Brain microvascular endothelial cell (primary cell): ENCODE data around the gene TRAPPC6A.

Experiments
- DNase-seq: peaks from one replicate; pipeline ENCODE4 v3.0.0-alpha.2; 2020
- H3K27ac ChIP-seq: fragments of 250-450 bp; sonication (Bioruptor Pico); 2 replicates; pipeline ENCODE4 v1.5.1; 2020; ENCODE audit warnings: mild to moderate bottlenecking, moderate library complexity
- H3K27me3 ChIP-seq: fragments of 250-450 bp; sonication (Bioruptor Pico); replicated peaks from 2 replicates; pipeline ENCODE4 v1.5.1; 2020; ENCODE audit warnings: mild to moderate bottlenecking
- H3K36me3 ChIP-seq: fragments of 250-450 bp; sonication (Bioruptor Pico); replicated peaks from 2 replicates; pipeline ENCODE4 v1.5.1; 2020; ENCODE audit warnings: mild to moderate bottlenecking
- H3K4me3 ChIP-seq: 2 replicates; pipeline ENCODE4 v1.5.1; 2011; ENCODE audit warnings: low read depth, mild to moderate bottlenecking, control low read depth, low read length, moderate library complexity
- CTCF ChIP-seq: IDR thresholded peaks from 2 replicates; pipeline ENCODE4 v1.5.1; 2011; ENCODE audit warnings: low read depth, mild to moderate bottlenecking, moderate library complexity, low read length, control low read depth, inconsistent platforms; ENCODE audit errors: missing control alignments
- in situ Hi-C: cut with HindIII; loops from 2 replicates; pipeline ENCODE4 v1.10.0; 2017; ENCODE audit warnings: low sequenced_read_pairs, low pct_ligation_motif_present

The TRAPPC6A gene

GRCh38 chr19:45160870-45161737 lies 16.9 kb downstream of the TRAPPC6A start, which contains the start of gene NKPD1:
Gene NKPD1 (minus strand): TSS chr19:45160982. CDS start chr19:45160150, 832 bp downstream.
- Histone ChIP-seq H3K36me3 (no peaks in the 10 kb centered on the region), H3K4me3 (no peak within 1 kb of the TSS), H3K27me3 (peaks cover 5% of the 10 kb centered on the region), H3K27ac (no peak within 1 kb of the TSS)
- in situ Hi-C loops: no loop called here
- no peak for DNase-seq
- no peak for TF ChIP-seq CTCF

- Histone ChIP-seq H3K27me3 (peaks cover 5% of the 10 kb centered on the region), H3K4me3 (no peak overlapping the region), H3K36me3 (no peaks in the 10 kb centered on the region), H3K27ac (no peak overlapping the region)
- in situ Hi-C loops: no loop called here
- TF ChIP-seq CTCF: no peak
- DNase-seq: no peak
Measured at GRCh38 chr19:45159971-45160324, 18.1 kb downstream of the TRAPPC6A start.

- no peak for DNase-seq
- H3K27me3 ChIP-seq: peaks cover 5% of the 10 kb centered on the region
- H3K36me3 ChIP-seq: no peaks in the 10 kb centered on the region
- H3K4me3 ChIP-seq: no peak overlapping the region
- in situ Hi-C loops: no loop called here
- no peak for TF ChIP-seq CTCF
- H3K27ac ChIP-seq: no peak overlapping the region
Measured at GRCh38 chr19:45159210-45159970, 18.6 kb downstream of the TRAPPC6A start.

- Histone ChIP-seq H3K36me3 (no peaks in the 10 kb centered on the region), H3K27ac (no peak overlapping the region), H3K27me3 (peaks cover 5% of the 10 kb centered on the region), H3K4me3 (no peak overlapping the region)
- DNase-seq: no peak
- TF ChIP-seq CTCF: no peak
- in situ Hi-C loops: no loop called here
Measured at GRCh38 chr19:45158503-45159209, 19.4 kb downstream of the TRAPPC6A start.

- no peak for TF ChIP-seq CTCF
- H3K36me3 ChIP-seq: no peaks in the 10 kb centered on the region
- H3K4me3 ChIP-seq: no peak overlapping the region
- in situ Hi-C loops: no loop called here
- DNase-seq: no peak
- no peak overlapping the region for H3K27ac ChIP-seq
- H3K27me3 ChIP-seq: peaks cover 14% of the 10 kb centered on the region
Measured at GRCh38 chr19:45156751-45157150, 21.3 kb downstream of the TRAPPC6A start.
